Neural crest cell (in vitro differentiated cells): ENCODE measurements around the gene CASP7. TPM values are rescaled to one million over a fixed set of nuclear protein-coding genes. Genes with fewer than 3 reads are reported as not detected.

ENCODE experiments used
- DNase-seq: peaks from one replicate; pipeline ENCODE4 v3.0.0; 2021; ENCODE audit warnings: low read depth, mixed read lengths, low spot score
- H3K27ac Mint-ChIP-seq: one replicate; pipeline ENCODE4 v1.8.0; 2021; ENCODE audit warnings: mild to moderate bottlenecking, mixed read lengths; ENCODE audit not compliant: unreplicated experiment
- H3K27me3 Mint-ChIP-seq: 2 replicates; pipeline ENCODE4 v1.8.0; 2021; ENCODE audit warnings: low read depth, mild to moderate bottlenecking, mixed read lengths
- H3K36me3 Mint-ChIP-seq: 2 replicates; pipeline ENCODE4 v1.8.0; 2021; ENCODE audit warnings: low read depth, mild to moderate bottlenecking, mixed read lengths
- H3K4me1 Mint-ChIP-seq: 2 replicates; pipeline ENCODE4 v1.8.0; 2021; ENCODE audit warnings: mixed read lengths
- H3K4me3 Mint-ChIP-seq: one replicate; pipeline ENCODE4 v1.8.0; 2021; ENCODE audit warnings: mild to moderate bottlenecking, mixed read lengths
- H3K9me3 Mint-ChIP-seq: 2 replicates; pipeline ENCODE4 v1.8.0; 2021; ENCODE audit warnings: mixed read lengths
- total RNA-seq: library from RNA; stranded (reverse); gene quantifications from 2 replicates; pipeline ENCODE4 v1.2.1, GENCODE V29; 2021
- TF ChIP-seq, protein P1 (sequence below): fragments of 200-600 bp; sonication (generic); conservative IDR thresholded peaks from 2 replicates; pipeline ENCODE4 v1.5.0; 2021; ENCODE audit warnings: antibody characterized with exemption, mild to moderate bottlenecking

Gene CASP7
- total RNA-seq, 1 donor from 2014 or later: 16.6 TPM

DNA sequence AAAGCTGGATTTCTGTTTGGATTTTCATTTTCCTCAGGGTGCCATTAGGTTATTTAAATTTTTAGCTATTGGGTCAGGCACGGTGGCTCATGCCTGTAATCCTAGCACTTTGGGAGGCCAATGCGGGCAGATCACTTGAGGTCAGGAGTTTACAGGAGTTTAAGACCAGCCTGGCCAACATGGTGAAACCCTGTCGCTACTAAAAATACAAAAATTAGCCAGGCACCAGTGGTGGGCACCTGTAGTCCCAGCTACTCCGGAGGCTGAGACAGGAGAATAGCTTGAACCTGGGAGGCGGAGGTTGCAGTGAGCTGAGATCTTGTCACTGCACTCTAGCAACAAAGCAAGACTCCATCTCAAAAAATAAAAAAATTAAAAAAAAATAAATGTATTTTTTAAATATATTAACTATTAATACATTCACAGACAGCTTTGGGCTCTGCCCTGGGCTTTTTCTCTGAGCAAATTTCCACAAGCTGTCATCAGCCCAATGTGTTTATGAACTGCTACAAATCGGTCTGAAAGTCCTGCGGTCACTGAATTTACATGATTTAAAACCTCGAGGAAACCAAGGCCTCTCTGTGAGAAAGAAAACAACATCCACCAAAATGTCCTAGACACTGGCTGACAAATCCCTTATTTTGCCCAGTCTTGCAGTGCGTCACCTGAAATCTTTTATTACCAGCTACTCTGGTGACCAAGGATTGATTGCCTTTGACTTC is 52.6 kb downstream of the CASP7 start:
- Mint-ChIP-seq H3K4me1 (no peaks in the 10 kb centered on the region), H3K4me3 (no peak overlapping the region), H3K27ac (no peak overlapping the region), H3K36me3 (peaks cover 26% of the 10 kb centered on the region), H3K9me3 (no peaks in the 10 kb centered on the region), H3K27me3 (no peaks in the 10 kb centered on the region)
- no peak for DNase-seq
- TF ChIP-seq, protein P1, sequence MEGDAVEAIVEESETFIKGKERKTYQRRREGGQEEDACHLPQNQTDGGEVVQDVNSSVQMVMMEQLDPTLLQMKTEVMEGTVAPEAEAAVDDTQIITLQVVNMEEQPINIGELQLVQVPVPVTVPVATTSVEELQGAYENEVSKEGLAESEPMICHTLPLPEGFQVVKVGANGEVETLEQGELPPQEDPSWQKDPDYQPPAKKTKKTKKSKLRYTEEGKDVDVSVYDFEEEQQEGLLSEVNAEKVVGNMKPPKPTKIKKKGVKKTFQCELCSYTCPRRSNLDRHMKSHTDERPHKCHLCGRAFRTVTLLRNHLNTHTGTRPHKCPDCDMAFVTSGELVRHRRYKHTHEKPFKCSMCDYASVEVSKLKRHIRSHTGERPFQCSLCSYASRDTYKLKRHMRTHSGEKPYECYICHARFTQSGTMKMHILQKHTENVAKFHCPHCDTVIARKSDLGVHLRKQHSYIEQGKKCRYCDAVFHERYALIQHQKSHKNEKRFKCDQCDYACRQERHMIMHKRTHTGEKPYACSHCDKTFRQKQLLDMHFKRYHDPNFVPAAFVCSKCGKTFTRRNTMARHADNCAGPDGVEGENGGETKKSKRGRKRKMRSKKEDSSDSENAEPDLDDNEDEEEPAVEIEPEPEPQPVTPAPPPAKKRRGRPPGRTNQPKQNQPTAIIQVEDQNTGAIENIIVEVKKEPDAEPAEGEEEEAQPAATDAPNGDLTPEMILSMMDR: no peak

DNA sequence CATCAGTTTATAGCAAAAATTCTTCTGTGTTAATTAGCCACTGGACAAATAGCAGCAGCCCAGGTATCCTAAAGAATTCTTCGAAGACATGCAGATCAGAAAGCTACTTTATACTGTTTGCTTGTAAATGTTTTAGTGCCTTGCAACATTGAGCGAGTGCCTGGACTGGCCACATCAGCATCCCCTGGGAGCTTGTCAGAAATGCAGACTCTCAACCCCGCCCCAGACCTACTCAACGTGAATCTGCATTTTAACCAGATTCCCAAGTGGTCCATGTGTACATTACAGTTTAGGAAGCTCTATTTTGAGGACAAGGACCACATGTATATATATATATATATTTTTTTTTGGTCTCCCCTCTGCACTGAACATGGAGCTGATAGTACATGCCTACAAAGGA is 53.3 kb downstream of the CASP7 start:
- H3K4me1 Mint-ChIP-seq: no peaks in the 10 kb centered on the region
- H3K9me3 Mint-ChIP-seq: no peaks in the 10 kb centered on the region
- TF ChIP-seq, protein P1: no peak
- no peak for DNase-seq
- H3K4me3 Mint-ChIP-seq: no peak overlapping the region
- peaks cover 24% of the 10 kb centered on the region for H3K36me3 Mint-ChIP-seq
- H3K27ac Mint-ChIP-seq: no peak overlapping the region
- H3K27me3 Mint-ChIP-seq: no peaks in the 10 kb centered on the region

DNA sequence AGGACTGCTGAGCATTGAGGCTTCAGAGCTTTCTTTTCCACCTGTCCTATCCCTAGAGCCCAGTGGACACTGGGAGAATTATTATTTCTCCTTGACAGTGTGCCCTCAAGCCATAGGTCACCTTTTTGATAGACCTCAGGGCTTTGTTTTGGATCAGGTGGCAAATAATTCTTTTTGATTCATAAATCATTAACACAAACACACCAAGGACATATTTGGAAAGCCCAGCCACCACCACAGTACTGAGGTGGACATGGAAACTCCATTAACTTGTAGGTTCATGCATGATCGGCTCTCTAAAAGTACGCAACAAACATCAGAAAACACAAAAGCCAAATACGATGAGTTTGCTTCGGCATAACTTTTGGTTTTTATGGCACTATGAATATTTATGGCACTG is 53.9 kb downstream of the CASP7 start:
- DNase-seq: no peak
- Mint-ChIP-seq H3K4me3 (no peak overlapping the region), H3K9me3 (no peaks in the 10 kb centered on the region), H3K36me3 (peaks cover 17% of the 10 kb centered on the region), H3K4me1 (peaks cover 2% of the 10 kb centered on the region), H3K27me3 (no peaks in the 10 kb centered on the region), H3K27ac (no peak overlapping the region)
- TF ChIP-seq, protein P1: no peak

- Mint-ChIP-seq H3K27me3 (peaks cover 2% of the 10 kb centered on the region), H3K36me3 (peaks cover 2% of the 10 kb centered on the region), H3K4me1 (peaks cover 14% of the 10 kb centered on the region), H3K4me3 (no peak overlapping the region), H3K27ac (no peak overlapping the region), H3K9me3 (peaks cover 2% of the 10 kb centered on the region)
- no peak for DNase-seq
- TF ChIP-seq, protein P1: no peak
These were observed 56.2 kb downstream of the CASP7 start for GRCh38 chr10:113735913-113736312.

- no peak overlapping the region for H3K4me3 Mint-ChIP-seq
- no peaks in the 10 kb centered on the region for H3K36me3 Mint-ChIP-seq
- peaks cover 2% of the 10 kb centered on the region for H3K27me3 Mint-ChIP-seq
- TF ChIP-seq, protein P1: no peak
- no peak for DNase-seq
- peaks cover 2% of the 10 kb centered on the region for H3K9me3 Mint-ChIP-seq
- H3K4me1 Mint-ChIP-seq: peaks cover 14% of the 10 kb centered on the region
- no peak overlapping the region for H3K27ac Mint-ChIP-seq
These were observed 56.9 kb downstream of the CASP7 start for GRCh38 chr10:113736576-113736975.
